ENCODE measurements around the gene IPO9. TPM values are rescaled to one million over a fixed set of nuclear protein-coding genes. Genes with fewer than 3 reads are reported as not detected.

Gene IPO9
- polyA plus RNA-seq, 4 donors = 7.0 to 26.0 (median 12.3) TPM

- peak in 1 of 2 donors; percentile 21 for DNase-seq
- Histone ChIP-seq H3K9me3 (ENCODE audit: control insufficient read depth in 2 of 2, insufficient read depth in 1 of 2, low read depth in 1 of 2, low read length in 1 of 2) (no peaks in the 10 kb centered on the region), H3K4me1 (ENCODE audit: control insufficient read depth in 3 of 3, insufficient read depth in 2 of 3, low read depth in 1 of 3, low read length in 2 of 3) (no peaks in the 10 kb centered on the region), H3K4me3 (ENCODE audit: low read depth in 1 of 3, low read length in 3 of 3) (no peak overlapping the region), H3K27ac (ENCODE audit: low read depth in 1 of 3, low read length in 2 of 3) (peak overlapping the region in 2 of 3 donors; percentile 67 to 87), H3K27me3 (ENCODE audit: control insufficient read depth in 3 of 3, insufficient read depth in 3 of 3, low read length in 3 of 3) (peaks cover 0 to 4% (median 0%) of the 10 kb centered on the region in 3 donors), H3K36me3 (ENCODE audit: control insufficient read depth in 3 of 3, insufficient read depth in 2 of 3, low read depth in 1 of 3, low read length in 3 of 3) (peaks cover 0 to 2% (median 0%) of the 10 kb centered on the region in 3 donors)
- WGBS, 3 donors = 48 to 75% (median 74%) methylated on average over 6 of the region's 6 CpGs
- FAIRE-seq = no peak
Observed at GRCh38 chr1:201904579-201904978, 75.6 kb downstream of the IPO9 start.

- Histone ChIP-seq H3K4me3 (ENCODE audit: low read depth in 1 of 3, low read length in 3 of 3) (no peak overlapping the region), H3K27me3 (ENCODE audit: control insufficient read depth in 3 of 3, insufficient read depth in 3 of 3, low read length in 3 of 3) (peaks cover 0 to 6% (median 0%) of the 10 kb centered on the region in 3 donors), H3K9me3 (ENCODE audit: control insufficient read depth in 2 of 2, insufficient read depth in 1 of 2, low read depth in 1 of 2, low read length in 1 of 2) (no peaks in the 10 kb centered on the region), H3K36me3 (ENCODE audit: control insufficient read depth in 3 of 3, insufficient read depth in 2 of 3, low read depth in 1 of 3, low read length in 3 of 3) (peaks cover 0 to 2% (median 0%) of the 10 kb centered on the region in 3 donors), H3K27ac (ENCODE audit: low read depth in 1 of 3, low read length in 2 of 3) (peak overlapping the region in 2 of 3 donors; percentile 59 to 87), H3K4me1 (ENCODE audit: control insufficient read depth in 3 of 3, insufficient read depth in 2 of 3, low read depth in 1 of 3, low read length in 2 of 3) (no peaks in the 10 kb centered on the region)
- DNase-seq = no peak
- no peak for FAIRE-seq
- 58 to 75% (median 73%) methylated on average over 6 of the region's 6 CpGs for WGBS, 3 donors
Observed at GRCh38 chr1:201905234-201905890, 76.4 kb downstream of the IPO9 start.

DNA sequence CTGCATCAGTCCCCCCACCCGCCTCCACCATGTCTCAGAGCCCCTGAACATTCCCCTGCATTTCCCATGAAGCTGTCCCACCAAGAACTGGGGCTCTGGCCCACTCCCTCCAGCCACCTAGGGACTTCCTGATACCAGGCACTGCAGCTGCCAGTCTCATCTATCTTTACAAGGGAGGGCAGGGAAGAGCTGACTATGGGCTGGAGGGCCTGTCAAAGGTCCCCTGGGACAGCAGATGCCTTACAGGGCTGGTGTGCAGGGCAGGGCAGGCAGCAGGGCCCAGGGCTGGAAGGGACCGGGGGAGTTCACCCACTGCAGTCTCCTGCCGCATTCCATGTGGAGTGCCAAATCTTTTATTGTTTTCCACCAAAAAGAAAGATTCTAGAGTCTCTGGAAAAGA lies 77.4 kb downstream of the IPO9 start:
- no peak for FAIRE-seq
- peak overlapping the region in 2 of 3 donors; percentile 59 to 87 for H3K27ac ChIP-seq (ENCODE audit: low read depth in 1 of 3, low read length in 2 of 3)
- 87 to 98% (median 91%) methylated on average over 3 of the region's 3 CpGs for WGBS, 3 donors
- no peaks in the 10 kb centered on the region for H3K4me1 ChIP-seq (ENCODE audit: control insufficient read depth in 3 of 3, insufficient read depth in 2 of 3, low read depth in 1 of 3, low read length in 2 of 3)
- no peaks in the 10 kb centered on the region for H3K9me3 ChIP-seq (ENCODE audit: control insufficient read depth in 2 of 2, insufficient read depth in 1 of 2, low read depth in 1 of 2, low read length in 1 of 2)
- peaks cover 0 to 2% (median 0%) of the 10 kb centered on the region in 3 donors for H3K36me3 ChIP-seq (ENCODE audit: control insufficient read depth in 3 of 3, insufficient read depth in 2 of 3, low read depth in 1 of 3, low read length in 3 of 3)
- H3K4me3 ChIP-seq (ENCODE audit: low read depth in 1 of 3, low read length in 3 of 3) = no peak overlapping the region
- DNase-seq = no peak
- peaks cover 0 to 2% (median 0%) of the 10 kb centered on the region in 3 donors for H3K27me3 ChIP-seq (ENCODE audit: control insufficient read depth in 3 of 3, insufficient read depth in 3 of 3, low read length in 3 of 3)

- WGBS, 3 donors = 83 to 92% (median 90%) methylated on average over 6 of the region's 6 CpGs
- Histone ChIP-seq H3K36me3 (ENCODE audit: control insufficient read depth in 3 of 3, insufficient read depth in 2 of 3, low read depth in 1 of 3, low read length in 3 of 3) (peaks cover 0 to 2% (median 0%) of the 10 kb centered on the region in 3 donors), H3K9me3 (ENCODE audit: control insufficient read depth in 2 of 2, insufficient read depth in 1 of 2, low read depth in 1 of 2, low read length in 1 of 2) (no peaks in the 10 kb centered on the region), H3K4me3 (ENCODE audit: low read depth in 1 of 3, low read length in 3 of 3) (no peak overlapping the region), H3K4me1 (ENCODE audit: control insufficient read depth in 3 of 3, insufficient read depth in 2 of 3, low read depth in 1 of 3, low read length in 2 of 3) (no peaks in the 10 kb centered on the region), H3K27me3 (ENCODE audit: control insufficient read depth in 3 of 3, insufficient read depth in 3 of 3, low read length in 3 of 3) (peaks cover 0 to 2% (median 0%) of the 10 kb centered on the region in 3 donors), H3K27ac (ENCODE audit: low read depth in 1 of 3, low read length in 2 of 3) (peak overlapping the region in 1 of 3 donors; percentile 12)
- DNase-seq = no peak
- FAIRE-seq = no peak
Observed at GRCh38 chr1:201907621-201908020, 78.7 kb downstream of the IPO9 start.

- Histone ChIP-seq H3K4me1 (ENCODE audit: control insufficient read depth in 3 of 3, insufficient read depth in 2 of 3, low read depth in 1 of 3, low read length in 2 of 3) (no peaks in the 10 kb centered on the region), H3K27ac (ENCODE audit: low read depth in 1 of 3, low read length in 2 of 3) (no peak overlapping the region), H3K27me3 (ENCODE audit: control insufficient read depth in 3 of 3, insufficient read depth in 3 of 3, low read length in 3 of 3) (peaks cover 0 to 4% (median 0%) of the 10 kb centered on the region in 3 donors), H3K9me3 (ENCODE audit: control insufficient read depth in 2 of 2, insufficient read depth in 1 of 2, low read depth in 1 of 2, low read length in 1 of 2) (no peaks in the 10 kb centered on the region), H3K36me3 (ENCODE audit: control insufficient read depth in 3 of 3, insufficient read depth in 2 of 3, low read depth in 1 of 3, low read length in 3 of 3) (peaks cover 0 to under 1% (median 0%) of the 10 kb centered on the region in 3 donors), H3K4me3 (ENCODE audit: low read depth in 1 of 3, low read length in 3 of 3) (no peak overlapping the region)
- 65 to 75% (median 66%) methylated on average over 4 of the region's 4 CpGs for WGBS, 3 donors
- no peak for DNase-seq
- FAIRE-seq = no peak
Observed at GRCh38 chr1:201911826-201912571, 83.0 kb downstream of the IPO9 start.

- FAIRE-seq (no peak), DNase-seq (no peak)
- no peaks in the 10 kb centered on the region for H3K36me3 ChIP-seq (ENCODE audit: control insufficient read depth in 3 of 3, insufficient read depth in 2 of 3, low read depth in 1 of 3, low read length in 3 of 3)
- H3K4me3 ChIP-seq (ENCODE audit: low read depth in 1 of 3, low read length in 3 of 3) = no peak overlapping the region
- 64 to 78% (median 76%) methylated on average over 5 of the region's 5 CpGs for WGBS, 3 donors
- H3K27me3 ChIP-seq (ENCODE audit: control insufficient read depth in 3 of 3, insufficient read depth in 3 of 3, low read length in 3 of 3) = peaks cover 0 to 4% (median 0%) of the 10 kb centered on the region in 3 donors
- H3K9me3 ChIP-seq (ENCODE audit: control insufficient read depth in 2 of 2, insufficient read depth in 1 of 2, low read depth in 1 of 2, low read length in 1 of 2) = no peaks in the 10 kb centered on the region
- no peaks in the 10 kb centered on the region for H3K4me1 ChIP-seq (ENCODE audit: control insufficient read depth in 3 of 3, insufficient read depth in 2 of 3, low read depth in 1 of 3, low read length in 2 of 3)
- peak overlapping the region in 1 of 3 donors; percentile 27 for H3K27ac ChIP-seq (ENCODE audit: low read depth in 1 of 3, low read length in 2 of 3)
Observed at GRCh38 chr1:201912832-201913231, 83.9 kb downstream of the IPO9 start.

DNA sequence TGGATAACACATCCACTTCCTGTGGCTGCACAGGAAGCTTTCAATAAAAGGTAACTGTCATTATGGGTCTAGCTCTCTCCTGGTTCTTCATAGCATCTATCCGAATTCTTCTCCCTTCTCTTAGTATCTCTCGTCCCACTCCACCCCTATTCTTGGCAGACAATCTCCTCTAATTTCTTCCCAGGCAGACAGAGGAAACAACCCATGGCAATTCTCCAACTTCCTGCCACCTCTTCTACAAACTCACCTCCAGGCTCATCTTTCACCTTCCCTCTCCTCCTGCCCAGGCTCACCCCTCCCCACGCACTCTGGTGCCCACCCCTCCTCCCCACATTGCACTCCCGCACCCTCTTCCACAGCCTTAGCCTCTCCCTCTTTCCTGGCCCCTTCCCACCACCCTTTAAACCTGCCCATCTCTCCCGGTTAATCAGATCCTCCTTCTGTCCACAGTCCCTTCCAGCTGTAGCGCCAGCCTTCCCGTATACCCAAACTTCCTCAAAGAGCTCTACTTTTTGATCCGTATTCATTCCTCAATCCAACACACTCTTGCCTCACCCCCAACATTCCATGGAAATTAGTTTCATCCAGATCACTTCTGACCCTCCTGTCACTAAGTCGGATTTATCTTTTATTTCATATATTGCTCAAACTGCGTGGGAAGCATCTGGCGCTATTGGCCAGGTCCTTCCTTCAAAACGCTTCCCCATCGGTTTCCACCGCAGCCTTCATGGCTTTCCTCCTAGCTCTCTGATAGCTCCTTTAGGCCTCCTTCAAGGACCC lies 85.7 kb downstream of the IPO9 start:
- DNase-seq = no peak
- H3K36me3 ChIP-seq (ENCODE audit: control insufficient read depth in 3 of 3, insufficient read depth in 2 of 3, low read depth in 1 of 3, low read length in 3 of 3) = no peaks in the 10 kb centered on the region
- no peaks in the 10 kb centered on the region for H3K4me1 ChIP-seq (ENCODE audit: control insufficient read depth in 3 of 3, insufficient read depth in 2 of 3, low read depth in 1 of 3, low read length in 2 of 3)
- peaks cover 0 to 4% (median 0%) of the 10 kb centered on the region in 3 donors for H3K27me3 ChIP-seq (ENCODE audit: control insufficient read depth in 3 of 3, insufficient read depth in 3 of 3, low read length in 3 of 3)
- peak overlapping the region in 1 of 3 donors; percentile 14 for H3K27ac ChIP-seq (ENCODE audit: low read depth in 1 of 3, low read length in 2 of 3)
- no peak for FAIRE-seq
- H3K4me3 ChIP-seq (ENCODE audit: low read depth in 1 of 3, low read length in 3 of 3) = no peak overlapping the region
- 70 to 72% (median 70%) methylated on average over 14 of the region's 14 CpGs for WGBS, 3 donors
- no peaks in the 10 kb centered on the region for H3K9me3 ChIP-seq (ENCODE audit: control insufficient read depth in 2 of 2, insufficient read depth in 1 of 2, low read depth in 1 of 2, low read length in 1 of 2)

- peak overlapping the region in 1 of 3 donors; percentile 75 for H3K27ac ChIP-seq (ENCODE audit: low read depth in 1 of 3, low read length in 2 of 3)
- no peaks in the 10 kb centered on the region for H3K4me1 ChIP-seq (ENCODE audit: control insufficient read depth in 3 of 3, insufficient read depth in 2 of 3, low read depth in 1 of 3, low read length in 2 of 3)
- no peaks in the 10 kb centered on the region for H3K36me3 ChIP-seq (ENCODE audit: control insufficient read depth in 3 of 3, insufficient read depth in 2 of 3, low read depth in 1 of 3, low read length in 3 of 3)
- H3K27me3 ChIP-seq (ENCODE audit: control insufficient read depth in 3 of 3, insufficient read depth in 3 of 3, low read length in 3 of 3) = peaks cover 0 to 2% (median 0%) of the 10 kb centered on the region in 3 donors
- peak; percentile 35 for DNase-seq
- 25 to 28% (median 25%) methylated on average over 11 of the region's 11 CpGs for WGBS, 3 donors
- FAIRE-seq = no peak
- no peak overlapping the region for H3K4me3 ChIP-seq (ENCODE audit: low read depth in 1 of 3, low read length in 3 of 3)
- H3K9me3 ChIP-seq (ENCODE audit: control insufficient read depth in 2 of 2, insufficient read depth in 1 of 2, low read depth in 1 of 2, low read length in 1 of 2) = no peaks in the 10 kb centered on the region
Observed at GRCh38 chr1:201916649-201917249, 87.8 kb downstream of the IPO9 start.

Measured in small intestine (tissue), 7 donors.